HG03064 (cell line): ENCODE data around the gene NLGN4Y.
"Not testable (repeated sequence)": the region's sequence is repeated elsewhere in the genome, so short reads cannot be mapped to it uniquely, and the experiment has no call there.

Experiments
- ATAC-seq: cut with Tn5 transposase; IDR thresholded peaks from one replicate; pipeline ENCODE4 v1.9.1; 2021; ENCODE audit warnings: low read depth; ENCODE audit not compliant: unreplicated experiment

The NLGN4Y gene

GRCh38 chrY:14829366-14829885 lies 305.1 kb downstream of the NLGN4Y start:
- ATAC-seq = no peak

GRCh38 chrY:14834103-14835060 lies 310.1 kb downstream of the NLGN4Y start:
- no peak for ATAC-seq

- ATAC-seq = no peak
These were observed 313.1 kb downstream of the NLGN4Y start for GRCh38 chrY:14837466-14837865.

- ATAC-seq = no peak
These were observed 326.4 kb downstream of the NLGN4Y start for GRCh38 chrY:14850734-14851133.

GRCh38 chrY:14860448-14860847 lies 336.1 kb downstream of the NLGN4Y start:
- ATAC-seq = no peak

GRCh38 chrY:14861033-14861432 lies 336.7 kb downstream of the NLGN4Y start:
- ATAC-seq = not testable (repeated sequence)

GRCh38 chrY:14871971-14872370 lies 347.6 kb downstream of the NLGN4Y start:
- no peak for ATAC-seq
